Measurements from ENCODE around the gene RHOF.

RHOF gene

GRCh38 chr12:121803861-121804416 is 10.5 kb upstream of the RHOF start, which contains the start of gene SETD1B:
Gene SETD1B, plus strand, starts transcription at chr12:121804009. Its CDS starts 729 bp downstream, at chr12:121804738.
- peak; percentile 63 for DNase-seq
- Histone ChIP-seq H3K27me3 (no peaks in the 10 kb centered on the region), H3K36me3 (peaks cover 31% of the 10 kb centered on the region), H3K9me3 (no peaks in the 10 kb centered on the region), H3K4me1 (peaks cover 4% of the 10 kb centered on the region; the same call in 1 of the 2 replicates), H3K4me3 (ENCODE audit: low read depth, low read length) (peak within 1 kb of the TSS; percentile 89)
- no peak for TF ChIP-seq CTCF (IDR thresholded peaks at IDR 0.05; ENCODE audit: low read depth, low read length)

GRCh38 chr12:121802843-121803698 is 9.6 kb upstream of the RHOF start:
- Histone ChIP-seq H3K4me1 (peaks cover 4% of the 10 kb centered on the region; the same call in 1 of the 2 replicates), H3K9me3 (no peaks in the 10 kb centered on the region), H3K4me3 (ENCODE audit: low read depth, low read length) (peak overlapping the region; percentile 87), H3K36me3 (peaks cover 25% of the 10 kb centered on the region), H3K27me3 (no peaks in the 10 kb centered on the region)
- TF ChIP-seq CTCF (IDR thresholded peaks at IDR 0.05; ENCODE audit: low read depth, low read length) = no peak
- peak; percentile 92 for DNase-seq

GRCh38 chr12:121802485-121802842 is 9.0 kb upstream of the RHOF start:
- peak overlapping the region; percentile 87 for H3K4me3 ChIP-seq (ENCODE audit: low read depth, low read length)
- H3K9me3 ChIP-seq = no peaks in the 10 kb centered on the region
- no peaks in the 10 kb centered on the region for H3K27me3 ChIP-seq
- no peak for TF ChIP-seq CTCF (IDR thresholded peaks at IDR 0.05; ENCODE audit: low read depth, low read length)
- peaks cover 28% of the 10 kb centered on the region for H3K36me3 ChIP-seq
- peaks cover 8% of the 10 kb centered on the region; the same call in 1 of the 2 replicates for H3K4me1 ChIP-seq
- no peak for DNase-seq

GRCh38 chr12:121801595-121802484 is 8.4 kb upstream of the RHOF start:
- peak overlapping the region; percentile 87 for H3K4me3 ChIP-seq (ENCODE audit: low read depth, low read length)
- H3K9me3 ChIP-seq = no peaks in the 10 kb centered on the region
- peaks cover 27% of the 10 kb centered on the region for H3K36me3 ChIP-seq
- DNase-seq = no peak
- TF ChIP-seq CTCF (IDR thresholded peaks at IDR 0.05; ENCODE audit: low read depth, low read length) = no peak
- H3K4me1 ChIP-seq = peaks cover 8% of the 10 kb centered on the region; the same call in 1 of the 2 replicates
- H3K27me3 ChIP-seq = no peaks in the 10 kb centered on the region

- Histone ChIP-seq H3K9me3 (no peaks in the 10 kb centered on the region), H3K36me3 (peaks cover 33% of the 10 kb centered on the region), H3K4me3 (ENCODE audit: low read depth, low read length) (peak overlapping the region; percentile 87), H3K27me3 (no peaks in the 10 kb centered on the region), H3K4me1 (peaks cover 12% of the 10 kb centered on the region)
- DNase-seq = peak; percentile 70
- no peak for TF ChIP-seq CTCF (IDR thresholded peaks at IDR 0.05; ENCODE audit: low read depth, low read length)
Measured at GRCh38 chr12:121800694-121801594, 7.5 kb upstream of the RHOF start.

Measured in BE2C (cell line).